GM19193 (cell line): ENCODE data around the gene DPAGT1.

ENCODE experiments used
- POLR2A ChIP-seq: IDR thresholded peaks from 4 replicates; pipeline ENCODE4 v1.6.1; 2011; ENCODE audit not compliant: insufficient read depth, insufficient read length; ENCODE audit errors: extremely low read depth

Gene DPAGT1

DNA sequence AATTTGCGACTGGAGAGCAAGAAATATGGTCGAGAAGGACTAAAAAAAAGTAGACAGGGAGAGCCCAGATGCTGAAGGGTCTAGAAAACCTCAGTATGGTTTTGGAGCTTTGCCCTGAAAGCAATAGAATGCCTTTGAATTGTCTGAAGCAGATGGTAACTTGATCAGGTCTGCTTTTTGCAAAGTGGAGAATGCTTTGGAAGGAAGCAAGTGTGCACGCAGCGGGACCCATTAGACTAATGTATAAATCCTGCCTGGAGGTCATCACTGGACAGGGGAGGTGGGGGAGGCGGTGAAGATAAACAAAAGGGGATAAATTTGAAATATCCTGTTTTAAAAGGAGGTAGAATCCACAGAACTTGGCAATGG, 19.0 kb upstream of the DPAGT1 start:
- TF ChIP-seq POLR2A: no peak

- TF ChIP-seq POLR2A: no peak
Observed at GRCh38 chr11:119118946-119119345, 17.3 kb upstream of the DPAGT1 start.

- TF ChIP-seq POLR2A: no peak
Observed at GRCh38 chr11:119118227-119118626, 16.6 kb upstream of the DPAGT1 start.

GRCh38 chr11:119117004-119117706, 15.5 kb upstream of the DPAGT1 start:
- no peak for TF ChIP-seq POLR2A

GRCh38 chr11:119116601-119117000, 14.9 kb upstream of the DPAGT1 start:
- TF ChIP-seq POLR2A: no peak

DNA sequence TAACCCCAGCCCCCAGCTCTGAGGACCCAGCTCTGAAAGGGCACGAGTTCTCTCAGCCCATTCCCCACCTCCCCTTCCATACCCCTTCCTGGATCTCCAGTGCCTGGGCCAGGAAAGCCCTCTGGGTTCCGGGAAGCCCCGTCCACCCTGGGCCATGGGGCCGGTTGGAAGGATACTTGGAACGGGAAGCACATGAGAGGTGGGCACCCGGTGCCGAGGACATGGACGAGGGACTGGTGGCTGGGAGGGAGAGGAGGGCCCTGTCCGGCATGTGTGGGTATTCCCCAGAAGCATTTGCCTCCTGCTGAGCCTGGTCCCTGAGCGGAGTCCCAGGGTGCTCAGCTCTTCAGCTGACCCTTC, 14.6 kb upstream of the DPAGT1 start:
- TF ChIP-seq POLR2A: no peak

GRCh38 chr11:119115484-119116234, 14.0 kb upstream of the DPAGT1 start:
- no peak for TF ChIP-seq POLR2A

DNA sequence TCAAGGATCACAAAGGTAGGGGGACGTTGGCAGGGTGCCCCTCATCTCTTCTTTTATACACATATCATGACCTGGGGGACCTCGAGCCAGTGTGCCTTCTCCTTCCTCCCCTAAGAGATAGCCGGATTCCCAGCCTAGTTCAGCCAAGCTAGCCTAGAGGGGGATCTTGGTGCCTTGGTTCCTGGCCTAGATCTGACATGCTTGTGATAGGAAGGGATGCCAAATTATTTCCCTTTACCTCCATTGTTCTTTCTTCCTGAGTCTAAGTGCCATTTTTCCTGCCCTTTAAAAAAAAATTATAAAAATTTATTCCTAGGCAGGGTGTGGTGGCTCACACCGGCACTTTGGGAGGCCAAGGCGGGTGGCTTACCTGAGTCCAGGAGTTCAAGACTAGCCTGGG, 12.7 kb upstream of the DPAGT1 start:
- TF ChIP-seq POLR2A: no peak

GRCh38 chr11:119113716-119114115, 12.1 kb upstream of the DPAGT1 start:
- no peak for TF ChIP-seq POLR2A

DNA sequence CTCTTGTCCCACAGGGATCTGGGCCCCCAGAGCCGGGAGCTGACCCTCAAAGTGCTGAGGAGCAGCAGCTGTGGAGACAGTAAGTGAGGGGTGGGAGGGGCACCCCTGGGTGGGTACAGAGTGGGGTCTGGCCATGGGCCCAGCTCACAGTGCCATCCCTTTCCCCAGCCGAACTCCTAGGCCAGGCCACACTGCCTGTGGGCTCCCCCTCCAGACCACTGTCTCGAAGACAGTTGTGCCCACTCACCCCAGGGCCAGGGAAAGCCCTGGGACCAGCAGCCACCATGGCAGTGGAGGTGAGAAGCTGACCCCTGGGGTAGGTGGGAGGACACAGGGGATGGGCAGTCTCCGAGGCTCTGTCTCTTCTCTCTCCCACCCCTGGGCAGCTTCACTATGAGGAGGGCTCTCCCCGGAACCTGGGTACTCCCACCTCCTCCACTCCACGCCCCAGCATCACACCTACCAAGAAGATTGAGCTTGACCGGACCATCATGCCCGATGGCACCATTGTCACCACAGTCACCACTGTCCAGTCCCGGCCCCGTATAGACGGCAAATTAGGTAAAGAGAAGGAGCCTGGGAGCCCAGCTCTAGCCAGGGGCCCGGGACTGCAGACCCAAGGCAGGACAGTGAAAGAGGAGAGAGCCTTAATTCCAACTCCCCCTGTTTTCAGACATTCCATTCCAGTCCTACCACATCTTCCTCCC, 10.8 kb upstream of the DPAGT1 start:
- no peak for TF ChIP-seq POLR2A

DNA sequence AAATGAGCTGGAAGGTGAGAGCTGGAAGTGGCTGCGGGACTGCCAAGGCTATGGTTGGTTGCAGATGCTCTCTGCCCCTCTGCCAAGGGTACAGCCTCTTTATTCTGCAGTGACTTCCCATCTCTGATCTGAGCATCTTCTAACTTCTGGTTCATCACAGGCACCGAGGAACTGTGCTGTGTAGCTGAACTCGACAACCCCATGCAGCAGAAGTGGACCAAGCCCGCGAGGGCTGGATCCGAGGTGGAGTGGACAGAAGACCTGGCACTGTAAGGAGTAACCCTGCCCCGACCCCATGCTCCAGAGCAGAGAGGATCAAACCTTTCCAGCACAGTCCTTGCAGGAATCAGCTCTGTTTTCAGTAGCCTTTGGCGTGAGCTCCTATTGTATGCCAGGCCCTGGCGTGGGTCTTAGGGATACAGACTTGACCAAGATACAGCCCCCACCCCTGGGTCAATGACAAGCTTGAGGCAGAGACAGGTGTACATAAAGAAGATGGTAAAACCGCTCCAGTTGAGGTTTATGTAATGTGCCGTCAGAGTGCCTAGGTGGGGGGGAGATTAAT, 9.8 kb upstream of the DPAGT1 start:
- no peak for TF ChIP-seq POLR2A

- no peak for TF ChIP-seq POLR2A
Observed at GRCh38 chr11:119110439-119110838, 8.8 kb upstream of the DPAGT1 start.

- no peak for TF ChIP-seq POLR2A
Observed at GRCh38 chr11:119109843-119110242, 8.2 kb upstream of the DPAGT1 start.

GRCh38 chr11:119108857-119109221, 7.2 kb upstream of the DPAGT1 start:
- no peak for TF ChIP-seq POLR2A

GRCh38 chr11:119108146-119108856, 6.6 kb upstream of the DPAGT1 start:
- TF ChIP-seq POLR2A: no peak
